Right lobe of liver (tissue), 4 donors: ENCODE data around the gene PSD4.

Experiments
- CTCF ChIP-seq, 4 donors: fragments of 200-600 bp in 3 of 4; fragments of 450-650 bp in 1 of 4; IDR thresholded peaks; one replicate each; pipeline versions ENCODE4 v1.5.1 to v1.8.0; 2016 to 2022; ENCODE audit warnings: antibody characterized with exemption in 4 of 4, mild to moderate bottlenecking in 2 of 4
- POLR2A ChIP-seq: fragments of 450-650 bp; IDR thresholded peaks from one replicate; pipeline ENCODE4 v1.6.1; 2017; ENCODE audit warnings: antibody characterized with exemption, mild to moderate bottlenecking
- donor health status: DM: no; HTN: no; CAD: no.
- donor health status: DM: no; HTN: no; CAD: no.
- donor health status: DM: no; HTN: yes; CAD: no.

GRCh38 chr2:113178891-113179290, 5.1 kb downstream of the PSD4 start:
- no peak for TF ChIP-seq CTCF (IDR thresholded peaks at IDR 0.05)
- no peak for TF ChIP-seq POLR2A
